Measurements from ENCODE around the gene LINC01488. TPM values are rescaled to one million over a fixed set of nuclear protein-coding genes. Genes with fewer than 3 reads are reported as not detected.

LINC01488 gene
- total RNA-seq, 4 donors from 2014 or later = not detected

GRCh38 chr11:69437001-69437875 is 44.2 kb upstream of the LINC01488 start:
- no peak for TF ChIP-seq CTCF (IDR thresholded peaks at IDR 0.05; ENCODE audit: low read depth)

- no peak for TF ChIP-seq CTCF (IDR thresholded peaks at IDR 0.05; ENCODE audit: low read depth)
Measured at GRCh38 chr11:69437876-69438205, 43.6 kb upstream of the LINC01488 start.

DNA sequence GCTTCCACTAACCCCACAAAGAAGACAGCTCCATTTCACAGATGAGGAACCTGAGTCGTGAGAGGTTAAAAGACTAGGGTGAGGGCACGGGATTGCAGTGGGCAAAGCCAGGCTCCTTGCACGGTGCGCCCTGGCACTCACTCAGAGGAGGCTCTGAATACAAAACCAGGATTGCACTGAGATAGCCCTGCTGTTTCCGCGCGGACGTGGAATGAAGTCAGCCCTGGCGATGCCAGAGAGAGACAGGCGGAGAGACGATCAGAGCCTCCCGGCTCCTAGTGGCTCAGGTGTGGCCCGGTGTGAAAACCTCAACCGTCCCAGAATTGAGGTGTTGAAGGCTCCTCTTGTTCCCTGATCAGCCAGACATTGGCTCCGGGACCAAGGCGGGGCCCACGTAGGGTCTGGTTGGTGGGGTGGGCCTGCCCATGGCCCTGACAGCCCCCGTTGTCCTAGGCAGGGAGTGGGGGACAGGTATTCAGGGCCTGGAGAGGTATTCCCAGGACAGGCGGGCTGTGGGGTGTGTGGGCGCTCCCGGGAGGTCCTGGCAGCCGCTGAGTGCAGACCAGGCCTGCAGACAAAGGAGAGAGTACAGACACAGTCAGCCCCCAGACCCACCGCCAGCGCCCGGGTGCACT is 43.1 kb upstream of the LINC01488 start:
- TF ChIP-seq CTCF (IDR thresholded peaks at IDR 0.05; ENCODE audit: low read depth) = no peak

DNA sequence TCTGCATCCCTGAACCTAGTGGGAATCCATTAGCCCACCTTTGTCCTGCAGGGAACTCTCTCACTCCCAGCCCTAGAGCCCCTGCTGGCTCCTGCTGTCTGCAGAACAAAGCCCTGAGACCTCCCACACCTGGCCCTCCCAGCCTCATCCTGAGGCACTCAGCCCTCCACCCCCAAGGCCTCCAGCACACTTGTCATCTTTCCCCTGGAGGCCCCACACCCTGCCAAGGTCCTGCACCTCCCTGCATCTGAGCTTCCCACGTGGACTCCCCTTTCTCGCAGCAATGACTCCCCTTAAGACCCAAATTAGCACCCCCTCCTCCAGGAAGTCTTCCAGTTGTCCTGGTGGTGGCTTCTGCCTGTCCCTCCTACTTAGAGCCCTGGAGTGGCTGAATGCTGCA is 42.3 kb upstream of the LINC01488 start:
- no peak for TF ChIP-seq CTCF (IDR thresholded peaks at IDR 0.05; ENCODE audit: low read depth)

GRCh38 chr11:69439651-69440464 is 41.6 kb upstream of the LINC01488 start:
- no peak for TF ChIP-seq CTCF (IDR thresholded peaks at IDR 0.05; ENCODE audit: low read depth)

DNA sequence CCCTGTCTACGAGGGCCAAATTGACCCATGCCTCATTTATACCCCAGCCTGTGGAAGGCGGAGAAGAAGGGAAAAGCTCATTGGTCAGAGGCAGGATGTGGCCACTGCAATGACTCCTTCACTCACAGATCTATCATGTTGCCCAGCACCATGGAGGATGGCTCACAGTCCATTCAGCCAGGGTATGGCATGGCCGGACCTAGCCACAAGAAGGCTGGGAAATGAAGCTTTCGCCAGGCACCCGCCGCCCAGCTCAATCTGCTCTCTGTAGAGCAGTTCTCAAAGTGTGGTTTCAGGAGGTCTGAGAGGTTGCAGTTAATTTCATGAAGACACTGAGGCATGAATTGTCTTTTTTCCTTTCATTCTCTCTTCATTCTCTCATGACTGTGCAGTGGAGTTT is 40.6 kb upstream of the LINC01488 start:
- no peak for TF ChIP-seq CTCF (IDR thresholded peaks at IDR 0.05; ENCODE audit: low read depth)

Measured in subcutaneous adipose tissue (tissue), 4 donors.